T-helper 1 cell treated with Interleukin-12 subunit alpha and Interleukin-12 subunit beta and Interleukin-4 antibody, amounts not matched to agents 30 μg/mL and 1 μg/mL, for 36 hours (primary cell): ENCODE results near the gene SLC13A3.

Source experiments
- H3K27ac Mint-ChIP-seq: one replicate; pipeline ENCODE4 v1.8.0; 2021; ENCODE audit warnings: mild to moderate bottlenecking, mixed read lengths
- H3K27me3 Mint-ChIP-seq: one replicate; pipeline ENCODE4 v1.8.0; 2021; ENCODE audit warnings: low read depth, mixed read lengths
- H3K36me3 Mint-ChIP-seq: one replicate; pipeline ENCODE4 v1.8.0; 2021; ENCODE audit warnings: low read depth, mixed read lengths
- H3K4me1 Mint-ChIP-seq: one replicate; pipeline ENCODE4 v1.8.0; 2021; ENCODE audit warnings: low read depth, mixed read lengths
- H3K4me3 Mint-ChIP-seq: one replicate; pipeline ENCODE4 v1.8.0; 2021; ENCODE audit warnings: mild to moderate bottlenecking, moderate library complexity, mixed read lengths
- H3K9me3 Mint-ChIP-seq: one replicate; pipeline ENCODE4 v1.8.0; 2021; ENCODE audit warnings: mixed read lengths

The SLC13A3 gene

DNA sequence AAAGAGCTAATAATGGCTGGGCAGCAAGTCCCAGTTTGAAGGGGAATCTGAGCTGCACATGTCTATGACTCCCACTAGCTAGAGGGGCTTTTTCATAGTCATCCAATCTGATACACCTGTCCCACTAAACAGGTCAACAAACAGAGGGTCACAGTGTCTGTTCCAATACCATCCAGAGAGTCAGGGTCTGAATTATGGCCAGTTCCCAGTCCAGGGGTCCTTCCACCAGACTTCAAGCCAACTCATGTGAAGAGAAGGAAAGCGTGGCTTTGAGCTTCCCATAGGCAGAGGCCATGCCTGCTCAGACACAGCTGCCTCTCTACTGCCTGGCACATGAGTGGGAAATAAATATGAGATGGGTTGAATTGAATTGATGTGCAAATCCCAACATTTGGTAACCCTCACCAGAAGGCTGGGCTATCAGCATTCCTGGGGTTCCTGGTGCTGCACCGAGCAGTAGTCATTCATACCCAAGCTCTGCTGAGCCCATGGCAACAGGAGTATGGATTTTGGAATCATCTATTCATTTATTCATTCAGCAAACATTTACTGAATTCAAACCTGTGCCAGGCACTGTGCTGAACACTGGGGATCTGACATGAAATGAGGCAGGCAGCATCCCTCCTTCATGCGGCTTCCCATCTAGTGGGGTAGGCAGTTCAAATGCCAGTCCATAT lies 20.7 kb upstream of the SLC13A3 start:
- Mint-ChIP-seq H3K9me3 (peaks cover 20% of the 10 kb centered on the region), H3K4me3 (no peak overlapping the region), H3K27me3 (no peaks in the 10 kb centered on the region), H3K4me1 (no peaks in the 10 kb centered on the region), H3K36me3 (peaks cover 2% of the 10 kb centered on the region), H3K27ac (no peak overlapping the region)

DNA sequence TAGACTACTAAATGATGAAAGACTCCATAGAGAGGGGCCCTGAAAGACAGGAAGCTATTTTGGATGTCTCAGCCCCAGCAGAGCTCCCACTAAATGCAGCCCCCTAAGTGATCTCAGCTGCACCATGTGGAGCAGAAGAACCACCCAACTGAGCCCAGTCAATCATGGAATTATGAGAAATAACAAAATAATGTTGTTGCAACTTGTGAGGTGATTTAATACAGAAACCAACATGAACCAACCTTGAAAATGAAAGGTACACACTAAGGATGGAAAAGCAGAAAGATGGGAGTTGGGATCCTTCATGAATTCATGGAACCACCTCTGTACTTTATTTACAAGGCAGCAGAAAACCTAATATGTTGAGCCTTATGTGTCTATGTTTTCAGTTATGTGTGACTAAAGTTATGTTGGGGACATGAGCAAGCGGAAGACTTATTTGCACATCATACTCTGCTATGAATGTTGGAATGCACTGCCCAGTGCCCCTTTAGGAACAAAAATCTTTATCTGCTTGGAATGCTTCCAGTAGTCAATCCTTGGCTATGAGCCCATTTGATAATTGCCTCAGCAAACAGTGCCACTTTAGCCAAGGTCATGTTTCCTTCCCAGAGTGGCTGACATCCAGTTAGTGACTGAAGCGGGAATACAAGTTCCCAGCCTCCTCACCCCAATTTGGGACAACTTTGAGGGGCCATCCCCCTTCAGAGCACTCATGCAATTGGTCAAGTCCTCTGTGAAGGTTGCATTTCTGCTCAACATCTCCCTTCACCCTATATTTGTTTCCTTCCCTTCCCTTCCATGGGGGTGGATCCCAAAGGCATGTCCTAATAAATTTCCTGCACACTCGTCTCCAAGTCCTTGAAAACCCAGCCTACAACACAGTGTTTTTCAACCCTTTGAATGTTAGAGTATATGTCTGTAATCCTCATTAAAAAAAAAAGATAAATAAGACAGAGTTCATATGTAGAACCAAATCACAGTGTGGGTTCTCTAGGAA lies 19.6 kb upstream of the SLC13A3 start:
- Mint-ChIP-seq H3K27ac (no peak overlapping the region), H3K9me3 (peaks cover 20% of the 10 kb centered on the region), H3K4me3 (no peak overlapping the region)

DNA sequence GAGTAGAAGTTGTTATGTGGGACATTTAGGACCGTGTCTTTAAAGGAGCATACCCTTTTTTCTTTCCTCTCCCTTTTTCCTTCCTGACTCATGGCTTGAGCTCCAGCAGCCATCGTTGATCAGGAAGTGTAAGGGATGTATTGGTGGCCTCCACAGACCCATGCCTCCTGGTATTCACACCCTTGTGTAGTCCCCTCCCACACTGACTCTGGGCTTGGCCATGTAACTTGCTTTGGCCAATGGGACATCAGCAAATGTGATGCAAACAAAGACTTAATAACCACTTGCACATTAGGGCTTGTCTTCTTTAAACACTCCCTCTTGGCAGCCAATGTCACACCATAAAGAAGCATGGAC lies 18.9 kb upstream of the SLC13A3 start:
- Mint-ChIP-seq H3K4me1 (no peaks in the 10 kb centered on the region), H3K9me3 (peaks cover 20% of the 10 kb centered on the region), H3K27me3 (no peaks in the 10 kb centered on the region), H3K27ac (no peak overlapping the region), H3K4me3 (no peak overlapping the region), H3K36me3 (peaks cover 2% of the 10 kb centered on the region)

More for the DNA sequence above, 19.6 kb upstream of the SLC13A3 start:
- Mint-ChIP-seq H3K4me1 (no peaks in the 10 kb centered on the region), H3K27me3 (no peaks in the 10 kb centered on the region), H3K36me3 (peaks cover 2% of the 10 kb centered on the region)

DNA sequence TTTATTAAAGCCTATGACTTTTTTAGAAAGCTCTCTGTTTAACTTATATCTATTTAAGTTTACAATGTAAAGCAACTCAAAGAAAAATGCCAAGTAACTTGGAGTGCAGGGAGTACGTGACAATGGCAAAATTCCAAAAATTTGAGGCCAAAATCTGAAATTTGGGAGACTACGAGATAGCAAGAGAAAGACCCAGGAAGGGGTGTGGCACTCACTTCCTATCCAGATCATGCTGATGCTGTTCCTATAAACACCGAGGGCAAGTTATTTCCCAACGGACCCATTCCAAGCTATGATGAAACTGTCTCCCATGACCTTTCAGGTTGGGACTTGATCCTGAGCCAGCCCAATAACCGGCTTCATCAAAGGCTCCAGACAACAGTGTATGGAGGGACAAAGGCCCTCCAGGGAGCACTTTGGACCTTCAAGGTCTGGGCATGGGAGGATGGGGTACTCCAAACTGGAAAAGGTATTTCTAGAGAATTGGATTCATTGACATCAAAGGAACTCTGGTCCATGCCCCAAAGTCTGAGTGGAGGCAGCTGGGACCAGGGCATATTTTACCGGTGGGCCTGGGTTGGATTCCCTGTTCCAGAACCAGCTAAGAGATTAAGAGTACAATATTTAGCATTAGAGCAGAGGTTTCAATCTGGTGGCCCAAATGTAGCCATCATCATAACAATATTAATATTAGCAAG lies 15.7 kb upstream of the SLC13A3 start:
- no peak overlapping the region for H3K4me3 Mint-ChIP-seq
- H3K4me1 Mint-ChIP-seq = no peaks in the 10 kb centered on the region
- H3K9me3 Mint-ChIP-seq = peaks cover 17% of the 10 kb centered on the region
- peaks cover 2% of the 10 kb centered on the region for H3K36me3 Mint-ChIP-seq
- H3K27ac Mint-ChIP-seq = no peak overlapping the region
- peaks cover 3% of the 10 kb centered on the region for H3K27me3 Mint-ChIP-seq

DNA sequence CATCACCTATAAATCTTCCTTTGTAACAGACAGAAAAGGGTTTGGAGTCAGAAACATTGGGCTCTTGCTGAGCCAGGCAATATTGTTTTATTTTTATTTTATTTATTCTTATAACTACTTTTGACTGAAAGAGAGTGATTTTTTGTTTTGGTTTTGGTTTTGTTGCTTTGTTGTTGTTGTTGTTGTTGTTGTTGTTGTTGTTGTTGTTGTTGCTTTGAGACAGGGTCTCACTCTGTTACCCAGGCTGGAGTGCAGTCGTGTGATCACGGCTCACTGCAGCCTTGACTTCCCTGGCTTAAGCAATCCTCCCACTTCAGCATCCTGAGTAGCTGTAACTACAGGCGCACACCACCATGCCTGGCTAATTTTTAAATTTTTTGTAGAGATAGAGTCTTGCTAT lies 15.0 kb upstream of the SLC13A3 start:
- no peaks in the 10 kb centered on the region for H3K4me1 Mint-ChIP-seq
- peaks cover 1% of the 10 kb centered on the region for H3K36me3 Mint-ChIP-seq
- peaks cover 16% of the 10 kb centered on the region for H3K9me3 Mint-ChIP-seq
- no peak overlapping the region for H3K4me3 Mint-ChIP-seq
- H3K27ac Mint-ChIP-seq = no peak overlapping the region
- H3K27me3 Mint-ChIP-seq = peaks cover 4% of the 10 kb centered on the region

DNA sequence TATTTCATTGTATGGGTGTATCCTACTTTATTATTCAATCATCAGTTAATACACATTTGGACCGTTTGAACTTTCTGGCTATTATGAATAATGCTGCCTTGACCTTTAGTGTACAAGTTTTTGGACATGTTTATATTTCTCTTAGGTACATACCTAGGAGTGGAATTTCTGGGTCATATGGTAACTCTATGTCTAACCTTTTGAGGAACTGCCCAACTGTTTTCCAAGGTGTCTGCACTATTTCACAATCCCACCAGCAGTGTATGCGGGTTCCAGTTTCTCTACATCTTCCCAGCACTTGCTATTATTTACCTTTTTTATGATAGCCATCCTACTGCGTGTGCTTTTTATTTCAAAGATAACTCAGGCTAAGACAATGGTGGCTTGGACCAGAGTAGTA lies 14.3 kb upstream of the SLC13A3 start:
- Mint-ChIP-seq H3K27me3 (peaks cover 7% of the 10 kb centered on the region), H3K4me1 (no peaks in the 10 kb centered on the region), H3K27ac (no peak overlapping the region), H3K9me3 (peaks cover 8% of the 10 kb centered on the region), H3K4me3 (no peak overlapping the region), H3K36me3 (no peaks in the 10 kb centered on the region)

DNA sequence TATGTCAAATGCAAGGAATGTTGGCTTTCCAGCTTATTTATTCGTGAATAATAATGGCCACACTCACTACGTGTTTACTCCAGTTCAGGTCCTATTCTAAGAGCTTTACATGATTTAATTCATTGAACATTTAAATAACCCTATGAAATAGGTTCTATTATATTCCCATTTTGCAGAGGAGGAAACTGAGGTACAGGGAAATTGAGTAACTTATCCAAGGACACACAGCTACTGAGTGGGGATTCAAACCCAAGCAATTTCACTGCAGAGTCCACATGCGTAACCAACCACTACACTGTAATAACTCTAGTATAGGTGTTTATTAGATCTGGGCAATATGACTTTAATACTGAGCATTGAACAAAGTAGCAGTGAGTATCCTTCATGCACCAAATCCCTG lies 12.3 kb upstream of the SLC13A3 start:
- peaks cover 13% of the 10 kb centered on the region for H3K27me3 Mint-ChIP-seq
- H3K27ac Mint-ChIP-seq = no peak overlapping the region
- H3K36me3 Mint-ChIP-seq = no peaks in the 10 kb centered on the region
- H3K4me3 Mint-ChIP-seq = no peak overlapping the region
- H3K4me1 Mint-ChIP-seq = no peaks in the 10 kb centered on the region
- H3K9me3 Mint-ChIP-seq = no peaks in the 10 kb centered on the region

DNA sequence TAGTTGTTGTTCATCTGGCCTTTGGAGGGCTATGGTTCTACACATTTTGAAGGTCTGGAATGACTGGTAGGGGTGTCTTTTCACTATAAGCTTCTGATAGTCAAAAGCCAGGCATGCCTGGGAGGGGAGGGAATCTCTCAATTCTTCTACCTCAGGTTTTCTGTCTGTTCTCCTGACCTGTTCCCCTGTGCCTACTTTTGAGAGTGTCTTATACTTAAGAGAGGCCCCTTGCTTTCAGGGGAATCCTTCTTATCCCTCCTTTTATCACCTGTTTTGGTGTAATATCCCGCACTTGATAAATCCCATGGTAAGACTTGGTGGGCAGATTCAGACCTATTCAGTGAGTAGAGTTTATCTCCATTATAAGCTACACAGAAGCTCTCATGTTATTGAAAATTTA lies 10.4 kb upstream of the SLC13A3 start:
- H3K9me3 Mint-ChIP-seq = no peaks in the 10 kb centered on the region
- peaks cover 13% of the 10 kb centered on the region for H3K27me3 Mint-ChIP-seq
- no peak overlapping the region for H3K27ac Mint-ChIP-seq

DNA sequence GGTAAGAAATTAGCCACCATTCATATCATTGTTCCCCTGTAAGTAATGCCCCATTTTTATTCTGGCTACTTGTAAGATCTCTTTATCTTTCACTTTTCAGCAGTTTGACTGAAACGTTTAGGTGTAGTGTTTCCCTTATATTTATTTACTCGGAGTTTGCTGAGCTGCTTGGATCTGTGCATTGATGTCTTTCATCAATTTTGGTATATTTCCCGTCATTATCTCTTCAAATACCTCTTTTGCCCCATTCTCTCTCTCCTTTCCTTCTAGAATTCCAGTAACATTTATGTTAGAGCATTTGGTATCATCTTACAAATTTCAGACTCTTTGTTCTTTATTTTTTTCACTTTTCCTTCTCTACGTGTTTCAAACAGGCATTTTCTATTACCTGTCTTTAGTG lies 9.2 kb upstream of the SLC13A3 start:
- no peak overlapping the region for H3K27ac Mint-ChIP-seq
- no peaks in the 10 kb centered on the region for H3K4me1 Mint-ChIP-seq
- H3K4me3 Mint-ChIP-seq = no peak overlapping the region
- peaks cover 13% of the 10 kb centered on the region for H3K27me3 Mint-ChIP-seq
- H3K36me3 Mint-ChIP-seq = no peaks in the 10 kb centered on the region
- H3K9me3 Mint-ChIP-seq = no peaks in the 10 kb centered on the region

More for the DNA sequence above, 10.4 kb upstream of the SLC13A3 start:
- Mint-ChIP-seq H3K4me1 (no peaks in the 10 kb centered on the region), H3K36me3 (no peaks in the 10 kb centered on the region), H3K4me3 (no peak overlapping the region)

DNA sequence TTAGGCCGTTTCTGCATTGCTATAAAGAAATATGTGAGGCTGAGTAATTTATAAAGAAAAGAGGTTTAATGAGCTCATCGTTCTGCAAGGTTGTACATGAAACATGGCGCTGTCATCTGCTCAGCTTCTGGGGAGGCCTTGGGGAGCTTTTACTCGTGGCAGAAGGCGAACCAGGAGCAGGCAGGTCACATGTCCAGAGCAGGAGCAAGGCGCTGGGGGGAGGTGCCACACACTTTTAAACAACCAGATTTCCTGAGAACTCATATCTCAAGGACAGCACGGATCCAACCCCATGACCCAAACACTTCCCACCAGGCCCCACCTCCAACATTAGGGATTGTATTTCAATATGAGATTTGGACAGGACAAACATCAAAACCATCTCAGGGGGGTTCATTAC lies 6.4 kb upstream of the SLC13A3 start:
- no peak overlapping the region for H3K27ac Mint-ChIP-seq
- peaks cover 23% of the 10 kb centered on the region for H3K27me3 Mint-ChIP-seq
- H3K9me3 Mint-ChIP-seq = no peaks in the 10 kb centered on the region
- peaks cover 1% of the 10 kb centered on the region for H3K4me1 Mint-ChIP-seq
- no peaks in the 10 kb centered on the region for H3K36me3 Mint-ChIP-seq
- no peak overlapping the region for H3K4me3 Mint-ChIP-seq

DNA sequence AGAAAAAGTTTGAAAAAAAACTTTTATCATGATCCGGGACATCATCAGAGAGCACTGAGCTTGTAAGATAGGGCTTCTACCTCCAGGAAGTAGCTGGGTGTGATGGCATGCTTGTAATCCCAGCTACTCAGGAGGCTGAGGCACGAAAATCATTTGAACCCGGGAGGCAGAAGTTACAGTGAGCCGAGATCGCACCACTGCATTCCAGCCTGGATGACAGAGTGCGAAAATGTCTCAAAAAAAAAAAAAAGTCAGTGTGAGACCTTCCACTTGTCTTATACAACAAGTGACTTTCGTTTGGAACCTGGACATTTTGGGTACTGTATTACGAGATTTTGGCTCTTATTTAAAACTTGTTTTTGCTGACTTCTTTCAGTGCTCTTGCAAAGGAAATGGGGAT lies 5.9 kb upstream of the SLC13A3 start:
- Mint-ChIP-seq H3K27me3 (peaks cover 23% of the 10 kb centered on the region), H3K4me3 (no peak overlapping the region), H3K4me1 (peaks cover 1% of the 10 kb centered on the region), H3K27ac (no peak overlapping the region), H3K36me3 (no peaks in the 10 kb centered on the region), H3K9me3 (no peaks in the 10 kb centered on the region)

DNA sequence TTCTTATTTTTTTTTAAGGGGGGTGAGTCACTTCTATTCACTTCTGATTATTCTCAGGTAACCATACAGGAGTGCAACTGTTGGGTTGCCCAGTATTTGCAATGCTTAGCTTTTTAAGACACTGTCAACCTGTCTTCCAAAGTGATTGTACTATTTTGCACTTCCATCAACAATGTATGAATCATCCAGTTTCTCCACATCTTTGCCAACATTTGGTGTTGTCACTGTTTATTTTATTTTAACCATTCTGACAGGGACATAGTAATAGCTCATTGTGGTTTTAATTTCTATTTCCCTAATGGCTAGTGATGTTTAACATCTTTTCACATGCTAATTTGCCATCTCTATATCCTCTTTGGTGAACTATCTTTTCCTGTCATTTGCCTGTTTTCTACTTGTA lies 1.4 kb upstream of the SLC13A3 start:
- H3K4me1 Mint-ChIP-seq = peaks cover 1% of the 10 kb centered on the region
- no peaks in the 10 kb centered on the region for H3K36me3 Mint-ChIP-seq
- H3K4me3 Mint-ChIP-seq = no peak overlapping the region
- H3K9me3 Mint-ChIP-seq = no peaks in the 10 kb centered on the region
- H3K27me3 Mint-ChIP-seq = peaks cover 50% of the 10 kb centered on the region
- no peak overlapping the region for H3K27ac Mint-ChIP-seq

DNA sequence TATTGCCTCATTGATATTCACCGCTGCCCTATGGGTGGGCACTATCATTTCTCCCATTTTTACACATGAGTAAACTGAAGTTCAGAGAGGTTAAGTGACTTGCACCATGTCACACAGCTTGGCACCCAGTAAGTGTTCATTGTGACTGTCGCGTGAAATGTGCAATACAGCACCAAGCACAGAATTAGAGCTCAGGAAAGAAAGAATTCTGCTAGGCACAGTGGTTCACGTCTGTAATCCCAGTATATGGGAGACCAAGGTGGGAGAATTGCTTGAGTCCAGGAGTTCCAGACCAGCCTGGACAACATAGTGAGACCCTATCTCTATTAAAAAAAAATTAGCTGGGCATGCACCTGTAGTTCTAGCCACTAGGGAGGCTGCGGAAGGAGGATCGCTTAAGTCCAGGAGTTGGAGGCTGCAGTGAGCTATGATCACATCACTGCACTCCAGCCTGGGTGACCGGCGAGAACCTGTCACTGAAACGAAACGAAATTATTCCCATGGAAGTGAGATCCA lies 626 bp downstream of the SLC13A3 start:
- Mint-ChIP-seq H3K9me3 (no peaks in the 10 kb centered on the region), H3K4me3 (no peak overlapping the region), H3K27ac (no peak overlapping the region), H3K27me3 (peaks cover 59% of the 10 kb centered on the region), H3K36me3 (no peaks in the 10 kb centered on the region), H3K4me1 (peaks cover 1% of the 10 kb centered on the region)

DNA sequence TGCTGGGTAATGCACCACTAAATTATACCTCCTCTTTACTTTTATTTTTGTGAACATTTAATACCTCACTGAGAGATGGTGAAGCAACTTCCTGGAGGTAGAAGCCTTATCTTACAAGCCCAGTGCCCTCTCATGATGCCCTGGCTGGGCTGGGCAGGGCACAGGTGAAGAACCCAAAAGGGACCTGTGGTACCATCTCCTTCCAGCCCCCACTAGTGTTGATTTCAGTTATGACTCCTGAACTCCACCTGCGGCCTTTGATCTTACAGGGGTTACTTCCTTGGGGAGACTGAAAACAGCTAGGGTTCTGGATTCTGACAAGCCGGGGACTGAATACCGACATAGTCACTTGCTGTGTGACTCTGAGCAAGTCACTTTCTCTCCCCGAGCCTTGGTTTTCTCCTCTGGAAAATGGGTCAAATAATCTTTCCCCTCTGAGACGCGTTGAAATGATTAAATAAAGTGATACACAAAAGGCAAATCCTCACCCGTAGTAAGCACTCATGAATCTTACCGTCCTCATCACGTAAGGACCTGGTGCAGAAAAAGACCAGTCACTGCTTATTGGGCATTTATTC lies 1.2 kb downstream of the SLC13A3 start:
- Mint-ChIP-seq H3K36me3 (no peaks in the 10 kb centered on the region), H3K4me3 (no peak overlapping the region), H3K4me1 (peaks cover 1% of the 10 kb centered on the region), H3K27me3 (peaks cover 61% of the 10 kb centered on the region), H3K9me3 (no peaks in the 10 kb centered on the region), H3K27ac (no peak overlapping the region)
